KMS-11 (cell line): ENCODE measurements around the gene GNAQ.

ENCODE experiments used
- H2AFZ ChIP-seq: fragments of 200-600 bp; sonication (generic); 2 replicates; pipeline ENCODE4 v1.6.1; 2016; ENCODE audit warnings: antibody characterized with exemption, mixed run types, low read depth
- H3K27ac ChIP-seq: fragments of 200-600 bp; sonication (generic); 2 replicates; pipeline ENCODE4 v1.6.1; 2016; ENCODE audit warnings: mild to moderate bottlenecking, mixed run types
- H3K27me3 ChIP-seq: fragments of 200-600 bp; sonication (generic); 2 replicates; pipeline ENCODE4 v1.6.1; 2017; ENCODE audit warnings: mild to moderate bottlenecking, low read depth, mixed run types, moderate library complexity; ENCODE audit not compliant: insufficient read depth
- H3K36me3 ChIP-seq: fragments of 200-600 bp; sonication (generic); 2 replicates; pipeline ENCODE4 v1.6.1; 2017; ENCODE audit warnings: mild to moderate bottlenecking, mixed run types; ENCODE audit not compliant: insufficient read depth
- H3K4me1 ChIP-seq: fragments of 200-600 bp; sonication (generic); 2 replicates; pipeline ENCODE4 v1.6.1; 2016; ENCODE audit warnings: mild to moderate bottlenecking, low read depth, mixed run types; ENCODE audit not compliant: poor library complexity, severe bottlenecking
- H3K4me2 ChIP-seq: fragments of 200-600 bp; sonication (generic); 2 replicates; pipeline ENCODE4 v1.7.0; 2016; ENCODE audit warnings: mild to moderate bottlenecking, mixed run types
- H3K4me3 ChIP-seq: fragments of 200-600 bp; sonication (generic); IDR thresholded peaks from 2 replicates; pipeline ENCODE4 v1.6.1; 2017; ENCODE audit warnings: low read depth, low read length, mixed read lengths; ENCODE audit not compliant: insufficient read depth
- H3K79me2 ChIP-seq: fragments of 200-600 bp; sonication (generic); 2 replicates; pipeline ENCODE4 v1.6.1; 2016; ENCODE audit warnings: low read depth, mixed run types; ENCODE audit not compliant: insufficient read depth
- H3K9ac ChIP-seq: fragments of 200-600 bp; sonication (generic); 2 replicates; pipeline ENCODE4 v1.6.1; 2016; ENCODE audit warnings: mild to moderate bottlenecking, mixed run types
- H4K20me1 ChIP-seq: fragments of 200-600 bp; sonication (generic); 2 replicates; pipeline ENCODE4 v1.6.1; 2016; ENCODE audit warnings: mild to moderate bottlenecking, mixed run types; ENCODE audit not compliant: insufficient read depth
- CTCF ChIP-seq: fragments of 200-600 bp; sonication (generic); conservative IDR thresholded peaks from 2 replicates; pipeline ENCODE4 v1.6.1; 2017; ENCODE audit warnings: low read depth, mild to moderate bottlenecking, antibody characterized with exemption, low read length, moderate library complexity, mixed read lengths

The GNAQ gene

GRCh38 chr9:77743386-77743785 is 288.2 kb downstream of the GNAQ start:
- no peak overlapping the region for H3K27ac ChIP-seq

GRCh38 chr9:77738932-77739331 is 292.7 kb downstream of the GNAQ start:
- H2AFZ ChIP-seq = no peak overlapping the region

More at GRCh38 chr9:77743386-77743785, 288.2 kb downstream of the GNAQ start:
- no peak for TF ChIP-seq CTCF
- Histone ChIP-seq H3K27me3 (no peaks in the 10 kb centered on the region), H2AFZ (no peak overlapping the region), H3K79me2 (no peaks in the 10 kb centered on the region), H3K4me3 (no peak overlapping the region), H3K9ac (no peak overlapping the region), H3K4me2 (no peak overlapping the region), H3K36me3 (no peaks in the 10 kb centered on the region), H4K20me1 (no peaks in the 10 kb centered on the region), H3K4me1 (no peaks in the 10 kb centered on the region)

GRCh38 chr9:77735494-77735893 is 296.1 kb downstream of the GNAQ start:
- H2AFZ ChIP-seq = no peak overlapping the region
- H3K9ac ChIP-seq = no peak overlapping the region
- no peak overlapping the region for H3K27ac ChIP-seq
- H3K4me3 ChIP-seq = no peak overlapping the region
- H3K79me2 ChIP-seq = no peaks in the 10 kb centered on the region
- H3K36me3 ChIP-seq = no peaks in the 10 kb centered on the region
- H3K4me1 ChIP-seq = no peaks in the 10 kb centered on the region
- TF ChIP-seq CTCF = no peak
- no peaks in the 10 kb centered on the region for H4K20me1 ChIP-seq
- no peak overlapping the region for H3K4me2 ChIP-seq
- H3K27me3 ChIP-seq = no peaks in the 10 kb centered on the region

More at GRCh38 chr9:77738932-77739331, 292.7 kb downstream of the GNAQ start:
- TF ChIP-seq CTCF = no peak
- no peaks in the 10 kb centered on the region for H4K20me1 ChIP-seq
- H3K27me3 ChIP-seq = no peaks in the 10 kb centered on the region
- no peak overlapping the region for H3K27ac ChIP-seq
- H3K4me2 ChIP-seq = no peak overlapping the region
- H3K36me3 ChIP-seq = no peaks in the 10 kb centered on the region
- H3K9ac ChIP-seq = no peak overlapping the region
- H3K79me2 ChIP-seq = no peaks in the 10 kb centered on the region
- H3K4me1 ChIP-seq = no peaks in the 10 kb centered on the region
- H3K4me3 ChIP-seq = no peak overlapping the region

GRCh38 chr9:77731930-77732329 is 299.7 kb downstream of the GNAQ start:
- Histone ChIP-seq H4K20me1 (no peaks in the 10 kb centered on the region), H3K4me1 (no peaks in the 10 kb centered on the region), H3K4me2 (no peak overlapping the region), H2AFZ (no peak overlapping the region), H3K4me3 (no peak overlapping the region), H3K27me3 (no peaks in the 10 kb centered on the region), H3K79me2 (no peaks in the 10 kb centered on the region), H3K9ac (no peak overlapping the region), H3K36me3 (no peaks in the 10 kb centered on the region), H3K27ac (no peak overlapping the region)
- TF ChIP-seq CTCF = no peak
